GM21528 (cell line): ENCODE results near the gene FBLN7.

Source experiments
- ATAC-seq: cut with Tn5 transposase; IDR thresholded peaks from one replicate; pipeline ENCODE4 v1.9.1; 2021; ENCODE audit warnings: mild to moderate bottlenecking, moderate library complexity; ENCODE audit not compliant: unreplicated experiment, low FRiP score

Gene FBLN7

DNA sequence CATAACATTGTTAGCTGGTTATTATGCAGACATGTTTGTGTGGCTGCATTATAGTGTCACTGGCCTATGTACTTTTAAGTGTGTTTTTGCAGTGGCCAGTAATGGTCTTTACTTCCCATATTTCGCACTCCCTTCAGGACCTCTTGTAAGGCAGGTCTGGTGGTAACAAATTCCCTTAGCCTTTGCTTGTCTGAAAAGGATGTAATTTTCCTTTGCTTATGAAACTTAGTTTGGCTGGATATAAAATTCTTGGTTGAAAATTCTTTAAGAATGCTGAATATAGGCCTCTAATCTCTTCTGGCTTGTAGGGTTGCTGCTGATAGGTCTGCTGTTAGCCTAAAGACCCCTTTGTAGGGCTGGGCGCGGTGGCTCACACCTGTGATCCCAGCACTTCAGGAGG lies 82.0 kb downstream of the FBLN7 start:
- no peak for ATAC-seq

DNA sequence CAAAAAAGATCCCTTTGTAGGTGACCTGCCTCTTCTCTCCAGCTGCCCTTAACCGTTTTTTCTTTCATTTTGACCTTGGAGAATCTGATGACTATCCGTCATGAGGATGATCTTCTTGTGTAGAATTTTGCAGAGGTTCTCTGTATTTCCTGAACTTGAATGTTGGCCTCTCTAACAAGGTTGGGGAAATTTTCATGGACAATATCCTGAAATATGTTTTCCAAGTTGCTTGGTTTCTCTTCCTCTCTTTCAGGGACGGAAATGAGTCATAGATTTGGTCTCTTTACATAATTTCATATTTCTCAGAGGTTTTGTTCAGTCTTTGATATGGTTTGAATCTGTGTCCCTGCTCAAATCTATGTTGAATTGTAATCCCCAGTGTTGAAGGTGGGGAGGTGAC lies 82.6 kb downstream of the FBLN7 start:
- no peak for ATAC-seq

DNA sequence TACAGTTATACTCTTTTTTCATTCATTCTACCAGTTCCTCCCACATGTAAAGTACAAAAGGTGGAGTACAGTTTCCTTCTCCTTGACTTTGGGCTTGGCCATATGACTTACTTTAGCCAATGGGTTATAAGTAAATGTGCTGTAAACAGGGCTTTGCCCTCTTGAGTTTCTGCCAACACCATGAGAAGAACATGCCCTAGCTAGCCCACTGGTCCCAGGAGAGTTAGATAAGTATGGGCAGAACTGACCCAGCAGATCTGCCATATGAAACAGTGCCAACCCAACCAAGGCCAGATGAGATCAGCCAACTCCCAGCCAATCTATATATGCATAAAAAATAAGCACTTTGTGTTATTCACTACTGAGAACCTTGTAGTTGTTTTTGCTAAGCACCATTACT lies 91.2 kb downstream of the FBLN7 start:
- ATAC-seq, result no peak

DNA sequence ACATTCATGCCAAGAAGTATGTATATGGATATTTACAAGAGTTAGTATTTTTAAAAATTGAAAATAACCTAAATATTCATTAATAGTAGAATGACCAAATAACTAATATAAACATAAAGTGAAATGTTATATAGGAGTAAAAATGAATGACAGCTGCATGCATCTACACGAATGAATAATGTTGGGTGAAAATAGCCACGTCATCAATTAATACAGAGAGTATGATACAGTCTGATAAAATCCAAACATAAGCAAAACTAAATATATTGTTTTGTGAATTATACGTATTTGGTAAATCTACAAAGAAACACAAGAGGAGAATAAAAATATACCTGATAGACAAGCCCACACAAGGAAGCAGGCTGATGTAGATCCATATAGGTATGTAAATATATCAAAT lies 92.2 kb downstream of the FBLN7 start:
- no peak for ATAC-seq
